ENCODE results near the gene TSC1. TPM values are rescaled to one million over a fixed set of nuclear protein-coding genes. Genes with fewer than 3 reads are reported as not detected.

Gene TSC1
- total and polyA plus RNA-seq, 2 donors (not counting 3 experiments of a cell fraction or from before 2014, with no cell fraction given) = 43.9 to 51.2 TPM

- no peaks in the 10 kb centered on the region for H3K79me2 ChIP-seq (ENCODE audit: control insufficient read depth, insufficient read depth, low read length)
- no peak overlapping the region for H2AFZ ChIP-seq (ENCODE audit: low read depth, low read length)
- no peak overlapping the region for H3K9ac ChIP-seq (replicated peaks; ENCODE audit: extremely low read depth, insufficient read depth, low read length)
- H3K4me3 ChIP-seq (replicated peaks in 1 of 3; ENCODE audit: insufficient read depth in 1 of 3, low read depth in 1 of 3, low read length in 3 of 3) = no peak overlapping the region
- ChIA-PET CTCF (no interaction called here), POLR2A (no interaction called here)
- no peaks in the 10 kb centered on the region for H3K9me1 ChIP-seq (replicated peaks; ENCODE audit: control insufficient read depth, extremely low read depth, insufficient read depth, low read length)
- FAIRE-seq (no peak), DNase-seq (ENCODE audit: low read depth, low spot score) (no peak)
- no peak overlapping the region for H3K4me2 ChIP-seq (ENCODE audit: insufficient read depth, low read length)
- dilution Hi-C loops (cut with MboI; ENCODE audit: extremely low pct_ligation_motif_present, low sequenced_read_pairs) (no loop called here), intact Hi-C loops (cut with micrococcal nuclease) (no loop called here)
- no peaks in the 10 kb centered on the region for H3K9me3 ChIP-seq (replicated peaks; ENCODE audit: control insufficient read depth, insufficient read depth, low read length)
- no peaks in the 10 kb centered on the region for H3K36me3 ChIP-seq (ENCODE audit: control insufficient read depth in 2 of 2, extremely low read depth in 1 of 2, insufficient read depth in 2 of 2, low read length in 2 of 2)
- H4K20me1 ChIP-seq (replicated peaks; ENCODE audit: control insufficient read depth, extremely low read depth, insufficient read depth, low read length) = no peaks in the 10 kb centered on the region
- TF ChIP-seq POLR2A (IDR thresholded peaks at IDR 0.05; ENCODE audit: low read depth, low read length) (no peak), MYC (IDR thresholded peaks at IDR 0.05; ENCODE audit: low read depth, low read length) (no peak), FOS (IDR thresholded peaks at IDR 0.05; ENCODE audit: borderline replicate concordance, insufficient read depth, low read length) (no peak), EZH2 (IDR thresholded peaks at IDR 0.05; ENCODE audit: borderline replicate concordance, low read depth, low read length, severe bottlenecking) (no peak), GATA2 (IDR thresholded peaks at IDR 0.05; ENCODE audit: insufficient read depth, insufficient read length, low read depth, low read length) (no peak), JUN (IDR thresholded peaks at IDR 0.05; ENCODE audit: borderline replicate concordance, insufficient read depth, insufficient read length, low read depth) (no peak), POLR2AphosphoS5 (IDR thresholded peaks at IDR 0.05; ENCODE audit: insufficient read depth, low read depth, low read length) (no peak)
- TF ChIP-seq, protein P1, sequence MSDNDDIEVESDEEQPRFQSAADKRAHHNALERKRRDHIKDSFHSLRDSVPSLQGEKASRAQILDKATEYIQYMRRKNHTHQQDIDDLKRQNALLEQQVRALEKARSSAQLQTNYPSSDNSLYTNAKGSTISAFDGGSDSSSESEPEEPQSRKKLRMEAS (IDR thresholded peaks at IDR 0.05; ENCODE audit: insufficient read depth, insufficient read length) = no peak
- H3K27me3 ChIP-seq (ENCODE audit: control insufficient read depth in 2 of 2, insufficient read depth in 2 of 2, low read length in 2 of 2) = peaks cover 0 to 4% of the 10 kb centered on the region in 2 experiments
- no peak overlapping the region for H3K27ac ChIP-seq (ENCODE audit: insufficient read depth, low read depth, low read length)
- H3K4me1 ChIP-seq (ENCODE audit: control insufficient read depth, extremely low read depth, insufficient read depth, low read length) = no peaks in the 10 kb centered on the region
- no TSS peak for BruUV-seq (replicated peaks)
Observed at GRCh38 chr9:132864691-132865090, 79.7 kb downstream of the TSC1 start.

DNA sequence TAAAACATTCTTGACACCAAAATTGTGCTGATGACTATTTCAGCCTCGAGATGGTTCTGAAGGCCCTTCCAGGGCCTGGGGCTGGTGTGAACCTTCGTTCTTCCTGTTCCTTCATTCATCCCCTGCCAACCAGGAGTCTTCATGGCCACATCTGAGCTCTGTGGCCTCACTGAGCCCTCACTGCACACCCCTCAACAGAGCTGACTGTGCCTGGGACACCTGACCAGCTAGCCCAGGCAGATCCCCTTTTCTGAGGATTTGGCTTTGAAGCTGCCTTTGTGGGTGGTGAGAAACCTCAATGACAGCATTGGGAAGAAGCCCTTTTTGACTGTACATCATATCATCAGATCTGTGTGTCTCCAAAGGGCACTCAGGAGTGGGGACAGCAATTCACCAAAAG is 80.1 kb downstream of the TSC1 start:
- Histone ChIP-seq H3K9ac (replicated peaks; ENCODE audit: extremely low read depth, insufficient read depth, low read length) (no peak overlapping the region), H4K20me1 (replicated peaks; ENCODE audit: control insufficient read depth, extremely low read depth, insufficient read depth, low read length) (no peaks in the 10 kb centered on the region), H3K9me3 (replicated peaks; ENCODE audit: control insufficient read depth, insufficient read depth, low read length) (no peaks in the 10 kb centered on the region), H3K4me2 (ENCODE audit: insufficient read depth, low read length) (no peak overlapping the region), H3K9me1 (replicated peaks; ENCODE audit: control insufficient read depth, extremely low read depth, insufficient read depth, low read length) (no peaks in the 10 kb centered on the region), H2AFZ (ENCODE audit: low read depth, low read length) (no peak overlapping the region), H3K27me3 (ENCODE audit: control insufficient read depth in 2 of 2, insufficient read depth in 2 of 2, low read length in 2 of 2) (peaks cover 0 to 4% of the 10 kb centered on the region in 2 experiments), H3K4me1 (ENCODE audit: control insufficient read depth, extremely low read depth, insufficient read depth, low read length) (no peaks in the 10 kb centered on the region), H3K4me3 (replicated peaks in 1 of 3; ENCODE audit: insufficient read depth in 1 of 3, low read depth in 1 of 3, low read length in 3 of 3) (no peak overlapping the region), H3K36me3 (ENCODE audit: control insufficient read depth in 2 of 2, extremely low read depth in 1 of 2, insufficient read depth in 2 of 2, low read length in 2 of 2) (no peaks in the 10 kb centered on the region), H3K79me2 (ENCODE audit: control insufficient read depth, insufficient read depth, low read length) (no peaks in the 10 kb centered on the region), H3K27ac (ENCODE audit: insufficient read depth, low read depth, low read length) (no peak overlapping the region)
- intact Hi-C loops (cut with micrococcal nuclease) = no loop called here
- BruUV-seq (replicated peaks) = no TSS peak
- CTCF ChIA-PET = no interaction called here
- DNase-seq (ENCODE audit: low read depth, low spot score) (no peak), FAIRE-seq (no peak)
- dilution Hi-C loops (cut with MboI; ENCODE audit: extremely low pct_ligation_motif_present, low sequenced_read_pairs) = no loop called here
- TF ChIP-seq, protein P1 (IDR thresholded peaks at IDR 0.05; ENCODE audit: insufficient read depth, insufficient read length) = no peak
- TF ChIP-seq, protein P2, sequence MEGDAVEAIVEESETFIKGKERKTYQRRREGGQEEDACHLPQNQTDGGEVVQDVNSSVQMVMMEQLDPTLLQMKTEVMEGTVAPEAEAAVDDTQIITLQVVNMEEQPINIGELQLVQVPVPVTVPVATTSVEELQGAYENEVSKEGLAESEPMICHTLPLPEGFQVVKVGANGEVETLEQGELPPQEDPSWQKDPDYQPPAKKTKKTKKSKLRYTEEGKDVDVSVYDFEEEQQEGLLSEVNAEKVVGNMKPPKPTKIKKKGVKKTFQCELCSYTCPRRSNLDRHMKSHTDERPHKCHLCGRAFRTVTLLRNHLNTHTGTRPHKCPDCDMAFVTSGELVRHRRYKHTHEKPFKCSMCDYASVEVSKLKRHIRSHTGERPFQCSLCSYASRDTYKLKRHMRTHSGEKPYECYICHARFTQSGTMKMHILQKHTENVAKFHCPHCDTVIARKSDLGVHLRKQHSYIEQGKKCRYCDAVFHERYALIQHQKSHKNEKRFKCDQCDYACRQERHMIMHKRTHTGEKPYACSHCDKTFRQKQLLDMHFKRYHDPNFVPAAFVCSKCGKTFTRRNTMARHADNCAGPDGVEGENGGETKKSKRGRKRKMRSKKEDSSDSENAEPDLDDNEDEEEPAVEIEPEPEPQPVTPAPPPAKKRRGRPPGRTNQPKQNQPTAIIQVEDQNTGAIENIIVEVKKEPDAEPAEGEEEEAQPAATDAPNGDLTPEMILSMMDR (IDR thresholded peaks at IDR 0.05; ENCODE audit: extremely low read depth in 1 of 2, insufficient read depth in 1 of 2, low read depth in 1 of 2, low read length in 2 of 2) = no peak
- POLR2A ChIA-PET = no interaction called here
